ENCODE data around the gene THOC7. TPM values are rescaled to one million over a fixed set of nuclear protein-coding genes. Genes with fewer than 3 reads are reported as not detected.

The THOC7 gene
- total RNA-seq, 1 donor from 2014 or later = 34.8 TPM

- no peak for DNase-seq
Observed at GRCh38 chr3:63878394-63879060, 14.9 kb upstream of the THOC7 start.

GRCh38 chr3:63877737-63878393, 14.3 kb upstream of the THOC7 start:
- no peak for DNase-seq

- no peak for DNase-seq
Observed at GRCh38 chr3:63876260-63876659, 12.7 kb upstream of the THOC7 start.

GRCh38 chr3:63875510-63875909, 11.9 kb upstream of the THOC7 start:
- DNase-seq = no peak

- DNase-seq = no peak
Observed at GRCh38 chr3:63874769-63875168, 11.2 kb upstream of the THOC7 start.

GRCh38 chr3:63872135-63872924, 8.7 kb upstream of the THOC7 start:
- DNase-seq = no peak

GRCh38 chr3:63870615-63871005, 7.0 kb upstream of the THOC7 start:
- no peak for DNase-seq

- no peak for DNase-seq
Observed at GRCh38 chr3:63869940-63870614, 6.5 kb upstream of the THOC7 start.

- DNase-seq = no peak
Observed at GRCh38 chr3:63867225-63867624, 3.6 kb upstream of the THOC7 start.

GRCh38 chr3:63864965-63865327, 1.3 kb upstream of the THOC7 start:
- no peak for DNase-seq

GRCh38 chr3:63864008-63864964, 681 bp upstream of the THOC7 start:
- no peak for DNase-seq

- no peak for DNase-seq
Observed at GRCh38 chr3:63862804-63863149, 828 bp downstream of the THOC7 start.

GRCh38 chr3:63861306-63861705, 2.3 kb downstream of the THOC7 start:
- DNase-seq = no peak

GRCh38 chr3:63860776-63861175, 2.8 kb downstream of the THOC7 start:
- DNase-seq = no peak

- no peak for DNase-seq
Observed at GRCh38 chr3:63857311-63857710, 6.3 kb downstream of the THOC7 start.

- DNase-seq = no peak
Observed at GRCh38 chr3:63855333-63855940, 8.2 kb downstream of the THOC7 start.

GRCh38 chr3:63853106-63853505, 10.5 kb downstream of the THOC7 start:
- no peak for DNase-seq

GRCh38 chr3:63851287-63851686, 12.3 kb downstream of the THOC7 start:
- DNase-seq = no peak

GRCh38 chr3:63849175-63849574, 14.4 kb downstream of the THOC7 start:
- no peak for DNase-seq

- no peak for DNase-seq
Observed at GRCh38 chr3:63847718-63848450, 15.7 kb downstream of the THOC7 start.

GRCh38 chr3:63845215-63845614, 18.4 kb downstream of the THOC7 start:
- DNase-seq = no peak

Data from occipital lobe (tissue), 2 donors.